ENCODE data around the gene NINL.

DNA sequence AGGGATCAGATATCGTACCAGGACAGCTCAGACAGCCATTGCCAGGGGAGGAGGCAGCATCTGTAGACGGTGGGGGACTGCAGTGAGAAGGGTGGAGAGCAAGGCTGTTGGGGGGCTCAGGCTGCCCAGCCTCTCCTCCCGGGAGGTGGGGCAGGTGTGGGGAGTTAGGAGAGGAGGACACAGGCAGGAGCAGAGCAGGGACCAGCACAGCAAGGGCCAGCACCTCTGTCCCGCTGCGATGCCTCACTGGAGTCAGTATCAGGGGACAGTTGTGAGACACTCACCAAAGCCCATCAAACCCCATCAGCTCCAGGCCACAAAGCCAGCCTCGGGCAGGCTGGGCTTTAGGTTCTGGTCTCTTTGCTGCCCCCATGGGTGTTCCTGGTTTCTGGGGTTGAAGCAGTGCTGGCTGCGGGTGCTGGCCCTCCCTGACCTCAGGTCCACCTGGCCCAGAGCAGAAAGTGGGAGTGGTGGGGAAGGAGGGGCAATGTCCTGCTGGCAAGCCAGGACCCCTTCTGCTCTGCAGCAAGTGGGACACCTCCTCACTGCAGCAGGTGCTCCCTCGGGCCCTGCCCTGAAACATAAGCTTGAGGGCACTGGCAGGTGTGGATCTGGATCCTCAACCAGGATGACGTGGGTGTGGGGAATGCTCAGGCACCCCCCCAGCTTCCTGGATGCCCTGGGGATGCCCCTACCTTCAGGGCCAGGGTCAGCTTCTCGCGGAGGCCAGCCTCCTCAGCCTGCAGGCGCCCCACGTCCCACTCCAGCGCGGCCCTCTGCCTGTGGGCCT, 94.5 kb downstream of the NINL start:
- TF ChIP-seq, protein P1, sequence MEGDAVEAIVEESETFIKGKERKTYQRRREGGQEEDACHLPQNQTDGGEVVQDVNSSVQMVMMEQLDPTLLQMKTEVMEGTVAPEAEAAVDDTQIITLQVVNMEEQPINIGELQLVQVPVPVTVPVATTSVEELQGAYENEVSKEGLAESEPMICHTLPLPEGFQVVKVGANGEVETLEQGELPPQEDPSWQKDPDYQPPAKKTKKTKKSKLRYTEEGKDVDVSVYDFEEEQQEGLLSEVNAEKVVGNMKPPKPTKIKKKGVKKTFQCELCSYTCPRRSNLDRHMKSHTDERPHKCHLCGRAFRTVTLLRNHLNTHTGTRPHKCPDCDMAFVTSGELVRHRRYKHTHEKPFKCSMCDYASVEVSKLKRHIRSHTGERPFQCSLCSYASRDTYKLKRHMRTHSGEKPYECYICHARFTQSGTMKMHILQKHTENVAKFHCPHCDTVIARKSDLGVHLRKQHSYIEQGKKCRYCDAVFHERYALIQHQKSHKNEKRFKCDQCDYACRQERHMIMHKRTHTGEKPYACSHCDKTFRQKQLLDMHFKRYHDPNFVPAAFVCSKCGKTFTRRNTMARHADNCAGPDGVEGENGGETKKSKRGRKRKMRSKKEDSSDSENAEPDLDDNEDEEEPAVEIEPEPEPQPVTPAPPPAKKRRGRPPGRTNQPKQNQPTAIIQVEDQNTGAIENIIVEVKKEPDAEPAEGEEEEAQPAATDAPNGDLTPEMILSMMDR (IDR thresholded peaks at IDR 0.05; ENCODE audit: control extremely low read depth in 1 of 3, insufficient read depth in 1 of 3, low read depth in 1 of 3, low read length in 3 of 3) = no peak
- TF ChIP-seq RBBP5 (IDR thresholded peaks at IDR 0.05; ENCODE audit: borderline replicate concordance, low read depth, low read length) (no peak), ASH2L (IDR thresholded peaks at IDR 0.05; ENCODE audit: low read length) (no peak)
